Uterus (tissue), 2 donors: ENCODE measurements around the gene CDH24.

ENCODE experiments used
- CTCF ChIP-seq, 4 experiments: fragments of 200-600 bp in 2 of 4; fragments of 450-650 bp in 2 of 4; sonication (generic) in 2 of 4; IDR thresholded peaks; one replicate each; pipeline ENCODE4 v1.5.1; 2016 to 2019; ENCODE audit warnings: antibody characterized with exemption in 4 of 4, mild to moderate bottlenecking in 2 of 4, moderate library complexity in 1 of 4
- POLR2A ChIP-seq, 2 donors: fragments of 450-650 bp; IDR thresholded peaks; one replicate each; pipeline ENCODE4 v1.6.1; 2016; ENCODE audit warnings: antibody characterized with exemption in 2 of 2, mild to moderate bottlenecking in 1 of 2, moderate library complexity in 1 of 2

GRCh38 chr14:23018107-23018506 is 39.2 kb downstream of the CDH24 start:
- no peak for TF ChIP-seq CTCF (IDR thresholded peaks at IDR 0.05)
- TF ChIP-seq POLR2A (IDR thresholded peaks at IDR 0.05) = no peak
